Neural cell (in vitro differentiated cells): ENCODE measurements around the gene BSN.

Source experiments
- CTCF ChIP-seq: fragments of 450-650 bp; IDR thresholded peaks from 2 replicates; pipeline ENCODE4 v1.5.1; 2014; ENCODE audit warnings: antibody characterized with exemption, mild to moderate bottlenecking, moderate library complexity; ENCODE audit not compliant: poor library complexity, severe bottlenecking
- EP300 ChIP-seq: fragments of 450-650 bp; conservative IDR thresholded peaks from 2 replicates; pipeline ENCODE4 v1.6.1; 2014; ENCODE audit warnings: antibody characterized with exemption, mild to moderate bottlenecking, moderate library complexity; ENCODE audit not compliant: poor library complexity, severe bottlenecking
- EZH2 ChIP-seq: fragments of 200-600, 300-800 bp; shearing (Covaris generic), sonication (generic); IDR thresholded peaks from 2 replicates; pipeline ENCODE4 v1.6.1; 2014; ENCODE audit warnings: antibody characterized with exemption, low read length, borderline replicate concordance, mild to moderate bottlenecking; ENCODE audit not compliant: insufficient read depth, poor library complexity, severe bottlenecking
- POLR2AphosphoS5 ChIP-seq: IDR thresholded peaks from 2 replicates; pipeline ENCODE4 v1.6.1; 2012

GRCh38 chr3:49623071-49623470 lies 68.8 kb downstream of the BSN start:
- TF ChIP-seq POLR2AphosphoS5, result no peak
- TF ChIP-seq EP300, result no peak
- no peak for TF ChIP-seq EZH2
- TF ChIP-seq CTCF, result no peak
